Stimulated activated CD8-positive, alpha-beta memory T cell treated with anti-CD3 and anti-CD28 coated beads, Interleukin-7, amount 100 ng/mL, for 4 hours (primary cell): ENCODE measurements around the gene CHMP5.

Experiments
- DNase-seq, 2 donors: peaks; one replicate each; pipeline ENCODE4 v3.0.0-alpha.2; 2020; ENCODE audit warnings: low read depth in 2 of 2

The CHMP5 gene

GRCh38 chr9:33242609-33243134 is 22.2 kb upstream of the CHMP5 start:
- DNase-seq, result no peak

GRCh38 chr9:33244137-33244784 is 20.6 kb upstream of the CHMP5 start:
- no peak for DNase-seq

- DNase-seq, result no peak
Observed at GRCh38 chr9:33245341-33245740, 19.5 kb upstream of the CHMP5 start.

GRCh38 chr9:33246269-33246860 is 18.5 kb upstream of the CHMP5 start:
- no peak for DNase-seq

- DNase-seq, result no peak
Observed at GRCh38 chr9:33248606-33249005, 16.2 kb upstream of the CHMP5 start.

GRCh38 chr9:33249087-33249658 is 15.7 kb upstream of the CHMP5 start:
- DNase-seq, result no peak

GRCh38 chr9:33249983-33250382 is 14.9 kb upstream of the CHMP5 start:
- no peak for DNase-seq

GRCh38 chr9:33250458-33250995 is 14.3 kb upstream of the CHMP5 start:
- DNase-seq, result no peak

- no peak for DNase-seq
Observed at GRCh38 chr9:33254211-33254610, 10.6 kb upstream of the CHMP5 start.

- DNase-seq, result no peak
Observed at GRCh38 chr9:33255014-33255413, 9.8 kb upstream of the CHMP5 start.

- no peak for DNase-seq
Observed at GRCh38 chr9:33255471-33255870, 9.4 kb upstream of the CHMP5 start.

- DNase-seq, result no peak
Observed at GRCh38 chr9:33256236-33256635, 8.6 kb upstream of the CHMP5 start.

- DNase-seq, result no peak
Observed at GRCh38 chr9:33257276-33257675, 7.6 kb upstream of the CHMP5 start.

GRCh38 chr9:33260372-33260771 is 4.5 kb upstream of the CHMP5 start:
- DNase-seq, result no peak

- DNase-seq, result no peak
Observed at GRCh38 chr9:33263131-33264002, 1.5 kb upstream of the CHMP5 start.

- peak in 1 of 2 donors; percentile 20 for DNase-seq
Observed at GRCh38 chr9:33264003-33264472, 811 bp upstream of the CHMP5 start.

GRCh38 chr9:33265211-33265865 is 489 bp downstream of the CHMP5 start:
- DNase-seq, result no peak

- no peak for DNase-seq
Observed at GRCh38 chr9:33267151-33267767, 2.4 kb downstream of the CHMP5 start.

GRCh38 chr9:33270146-33270545 is 5.3 kb downstream of the CHMP5 start:
- no peak for DNase-seq

GRCh38 chr9:33272061-33272460 is 7.2 kb downstream of the CHMP5 start:
- DNase-seq, result no peak
